Heart right ventricle (tissue), 16 donors: Measurements from ENCODE around the gene SPON1. TPM values are rescaled to one million over a fixed set of nuclear protein-coding genes. Genes with fewer than 3 reads are reported as not detected.

Experiments used
- ATAC-seq, 8 donors: fragments of 200-7000 bp; cut with Tn5 transposase; one replicate each; pipeline ENCODE4 v1.9.1; 2020; ENCODE audit warnings: mild to moderate bottlenecking in 8 of 8, moderate library complexity in 8 of 8, moderate number of reproducible peaks in 1 of 8
- DNase-seq, 2 donors: peaks; one replicate each; pipeline ENCODE4 v3.0.0-alpha.2; 2020
- H3K27ac ChIP-seq, 10 donors: fragments of 200-600 bp; sonication (generic) in 2 of 10; one replicate each; pipeline versions ENCODE4 v1.5.0 to v1.8.0; 2020 to 2022; ENCODE audit warnings: mild to moderate bottlenecking in 3 of 10
- H3K27me3 ChIP-seq, 7 donors: fragments of 200-600 bp; one replicate each; pipeline ENCODE4 v1.8.0; 2021 to 2022; ENCODE audit warnings: mild to moderate bottlenecking in 2 of 7
- H3K36me3 ChIP-seq, 9 donors: fragments of 200-600 bp; sonication (generic) in 1 of 9; one replicate each; pipeline versions ENCODE4 v1.5.0 to v1.8.0; 2020 to 2022; ENCODE audit warnings: mild to moderate bottlenecking in 2 of 9
- H3K4me1 ChIP-seq, 9 donors: fragments of 200-600 bp; sonication (generic) in 1 of 9; one replicate each; pipeline versions ENCODE4 v1.5.0 to v1.8.0; 2020 to 2022; ENCODE audit warnings: mild to moderate bottlenecking in 4 of 9
- H3K4me3 ChIP-seq, 10 donors: fragments of 200-600 bp; sonication (generic) in 2 of 10; one replicate each; pipeline versions ENCODE4 v1.5.0 to v1.8.0; 2020 to 2022; ENCODE audit warnings: mild to moderate bottlenecking in 7 of 10, moderate library complexity in 2 of 10
- H3K9me3 ChIP-seq, 11 donors: fragments of 200-600 bp in 10 of 11; sonication (generic) in 2 of 11; one replicate each; pipeline versions ENCODE4 v1.5.0 to v1.8.0; 2013 to 2022; ENCODE audit warnings: mild to moderate bottlenecking in 2 of 11, control low read depth in 1 of 11, moderate library complexity in 1 of 11
- CTCF ChIP-seq, 9 donors: fragments of 200-600 bp; sonication (generic) in 2 of 9; IDR thresholded peaks; one replicate each; pipeline versions ENCODE4 v1.5.0 to v1.8.0; 2021 to 2022; ENCODE audit warnings: antibody characterized with exemption in 9 of 9, mild to moderate bottlenecking in 5 of 9, moderate library complexity in 1 of 9
- WGBS, 2 donors: extraction: QIAGEN DNeasy Blood & Tissue Kit; methylation state at CpG; one replicate each; pipeline ENCODE4 v1.1.7; 2013; ENCODE audit warnings: inconsistent platforms in 1 of 2; 5-methylcytosine and 5-hydroxymethylcytosine counted together
- intact Hi-C, 10 donors: fragments of 100-400 bp; cut with DNase I; formaldehyde crosslinking; loops; one replicate each; pipeline versions ENCODE4 v1.11.1 to v1.14.2; 2022
- polyA plus RNA-seq, 2 donors: library from polyadenylated mRNA; stranded (reverse); fragments of 200-250 nt; gene quantifications; one replicate each; pipeline ENCODE4 v1.2.3, GENCODE V29; 2013
- total RNA-seq, 10 donors: library from RNA; stranded (reverse); fragmentation: NEBNext Ultra II Directional in 3 of 10; extraction: Animal tissue kit (Norgen Biotek cat#: 25700) in 3 of 10; gene quantifications; one replicate each; pipeline versions ENCODE4 v1.2.1 to v1.2.4, GENCODE V29; 2021 to 2023
- donor health status: Arrhythmogenic right ventricular cardiomyopathy.
- donor health status: ischemic (EF 13 %, LVEDD 7.1; RV severe dilation, severe dysfunction).
- donor health status: healthy with polysubstance abuse.
- donor health status: DM: no; HTN: yes; CAD: no.
- donor health status: DM: no; HTN: no; CAD: no.
- donor health status: ischemic (EF 25% LVEDD 6.9; RV normal size, moderate dysfunction).
- donor health status: ischemic (EF 25% LVEDD 5.7; RV mildly dilated, moderate dysfunction).
- donor health status: healthy.
- donor health status: DM: yes; HTN: yes; CAD: no.
- donor health status: Ischemic cardiomyopathy.
- donor health status: ischemic (EF 35%, LVEDD 5.7; RV mildly dilated, moderate dysfunction).
- donor health status: nonischemic (EF 11% LVEDD 7.7; RV severe dilation, severe dysfunction).
- donor health status: DM: yes; HTN: yes; CAD: no.
- donor health status: PGD.
- donor health status: ischemic (EF 29% LVEDD 5.4; RV normal size, mild dysfunction).
- donor health status: nonischemic (EF 23%, LVEDD 6.1; RV moderate dilation, normal function).

Gene SPON1
- total and polyA plus RNA-seq, 12 donors, result 2.9 to 14.7 (median 5.6) TPM

GRCh38 chr11:14218728-14219127, 256.2 kb downstream of the SPON1 start:
- Histone ChIP-seq H3K27me3 (peaks cover 0 to 27% (median 4%) of the 10 kb centered on the region in 7 donors), H3K9me3 (no peaks in the 10 kb centered on the region), H3K4me1 (no peaks in the 10 kb centered on the region), H3K27ac (no peak overlapping the region), H3K36me3 (no peaks in the 10 kb centered on the region), H3K4me3 (no peak overlapping the region)
- no peak for TF ChIP-seq CTCF (IDR thresholded peaks at IDR 0.05)
- DNase-seq (no peak), ATAC-seq (no peak)
- WGBS, 2 donors, result 84 to 85% methylated on average over 3 of the region's 3 CpGs
- intact Hi-C loops, result no loop called here

- no peak overlapping the region for H3K4me3 ChIP-seq
- 57 to 72% methylated on average over 5 of the region's 5 CpGs for WGBS, 2 donors
- intact Hi-C loops, result no loop called here
- no peak overlapping the region for H3K27ac ChIP-seq
- peaks cover 0 to 17% (median 6%) of the 10 kb centered on the region in 11 donors for H3K9me3 ChIP-seq
- peaks cover 0 to 10% (median 0%) of the 10 kb centered on the region in 7 donors for H3K27me3 ChIP-seq
- no peak for DNase-seq
- H3K4me1 ChIP-seq, result no peaks in the 10 kb centered on the region
- TF ChIP-seq CTCF (IDR thresholded peaks at IDR 0.05), result no peak
- no peak for ATAC-seq
- no peaks in the 10 kb centered on the region for H3K36me3 ChIP-seq
These were observed 261.2 kb downstream of the SPON1 start for GRCh38 chr11:14223636-14224288.

- H3K27me3 ChIP-seq, result peaks cover 0 to 14% (median 0%) of the 10 kb centered on the region in 7 donors
These were observed 261.9 kb downstream of the SPON1 start for GRCh38 chr11:14224395-14224794.

GRCh38 chr11:14225666-14226065, 263.1 kb downstream of the SPON1 start:
- ATAC-seq, result no peak
- no peak for TF ChIP-seq CTCF (IDR thresholded peaks at IDR 0.05)

More at GRCh38 chr11:14224395-14224794, 261.9 kb downstream of the SPON1 start:
- ATAC-seq, result no peak
- no peak for DNase-seq
- Histone ChIP-seq H3K4me3 (no peak overlapping the region), H3K9me3 (peaks cover 0 to 17% (median 6%) of the 10 kb centered on the region in 11 donors), H3K27ac (no peak overlapping the region), H3K4me1 (no peaks in the 10 kb centered on the region), H3K36me3 (no peaks in the 10 kb centered on the region)
- no peak for TF ChIP-seq CTCF (IDR thresholded peaks at IDR 0.05)
- WGBS, 2 donors, result 64 to 68% methylated on average over 2 of the region's 2 CpGs
- intact Hi-C loops, result no loop called here

More at GRCh38 chr11:14225666-14226065, 263.1 kb downstream of the SPON1 start:
- H3K27me3 ChIP-seq, result peaks cover 0 to 24% (median 0%) of the 10 kb centered on the region in 7 donors
- no peaks in the 10 kb centered on the region for H3K36me3 ChIP-seq
- intact Hi-C loops, result no loop called here
- H3K4me1 ChIP-seq, result no peaks in the 10 kb centered on the region
- DNase-seq, result no peak
- no peak overlapping the region for H3K27ac ChIP-seq
- WGBS, 2 donors, result 84 to 92% methylated on average over 4 of the region's 4 CpGs
- H3K9me3 ChIP-seq, result peaks cover 0 to 17% (median 6%) of the 10 kb centered on the region in 11 donors
- H3K4me3 ChIP-seq, result no peak overlapping the region
